Smooth muscle cell of the pulmonary artery (primary cell): Measurements from ENCODE around the gene TAMM41. TPM values are rescaled to one million over a fixed set of nuclear protein-coding genes. Genes with fewer than 3 reads are reported as not detected.

Experiments
- total RNA-seq: library from RNA; depleted of rRNA; stranded (reverse); fragments of >200 nt; gene quantifications from 2 replicates; pipeline ENCODE4 v1.2.3, GENCODE V29; 2014

Gene TAMM41
- total RNA-seq, result 5.0 and 7.6 TPM in 2 replicates

GRCh38 chr3:11846281-11847266 lies at the start of gene TAMM41:
TAMM41 (minus strand) TSS chr3:11846885; CDS start chr3:11846636, 249 bp downstream.

Other genes with a start within 250 kb of the TAMM41 start
- 58.7 and 74.2 TPM in 2 replicates for gene VGLL4, start 203.0 kb downstream of the TAMM41 start, total RNA-seq
- gene SYN2, start 157.5 kb upstream of the TAMM41 start, total RNA-seq, result 0.07 TPM in 1 of 2 replicates, not detected in the other